ENCODE measurements around the gene GUCY2C.
"Not testable (repeated sequence)": the region's sequence is repeated elsewhere in the genome, so short reads cannot be mapped to it uniquely, and the experiment has no call there.

GUCY2C gene

DNA sequence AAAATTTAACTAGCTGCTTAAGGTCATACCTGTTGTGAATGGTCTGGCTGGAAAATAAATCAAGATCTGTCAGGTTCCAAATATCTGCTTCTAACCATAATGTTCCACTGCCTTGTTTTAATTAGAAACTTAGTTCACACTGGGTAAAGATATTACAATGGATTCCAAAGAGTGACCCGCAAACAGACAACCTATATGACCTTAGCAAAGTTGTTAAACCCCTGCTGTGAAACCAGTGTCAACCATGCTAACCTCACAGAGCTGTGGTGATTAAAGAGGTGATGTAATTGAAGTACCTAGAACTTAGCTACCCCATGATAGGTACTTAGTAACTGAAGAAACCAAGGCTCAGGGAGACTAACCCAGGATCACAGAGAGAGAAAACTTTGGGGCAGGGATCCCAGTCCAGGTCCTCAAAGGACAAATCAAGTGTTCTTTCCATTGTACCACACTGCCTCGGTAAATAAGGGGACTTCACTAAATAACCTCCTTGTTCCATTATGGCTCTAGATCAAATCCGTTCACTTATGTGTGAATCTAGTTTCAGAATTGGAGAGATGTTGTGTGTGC is 2.2 kb downstream of the GUCY2C start:
- TF ChIP-seq POLR2AphosphoS5 (IDR thresholded peaks at IDR 0.05; ENCODE audit: borderline replicate concordance, low read depth, low read length): no peak
- no peak overlapping the region for H3K9ac ChIP-seq (ENCODE audit: insufficient read length)

DNA sequence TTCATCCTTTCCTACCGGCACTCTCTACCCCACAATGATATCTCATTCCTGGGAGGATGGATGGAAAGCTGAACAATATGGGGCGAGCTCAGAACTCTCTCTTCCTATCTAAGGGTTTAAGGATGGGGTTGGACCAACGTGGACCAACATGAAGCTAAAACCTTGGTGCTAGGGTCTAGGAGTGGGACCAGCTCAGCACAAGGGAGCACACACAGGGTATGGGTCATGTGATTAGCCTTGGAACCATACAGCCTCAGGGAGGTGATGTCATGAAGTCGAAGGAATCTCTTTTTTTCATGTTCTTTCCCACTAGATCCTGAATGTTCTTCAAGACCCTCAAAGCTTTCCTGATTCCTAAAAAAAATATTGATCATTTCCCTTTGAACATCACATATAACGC is 3.3 kb downstream of the GUCY2C start:
- TF ChIP-seq POLR2AphosphoS5 (IDR thresholded peaks at IDR 0.05; ENCODE audit: borderline replicate concordance, low read depth, low read length): no peak
- TF ChIP-seq EZH2 (IDR thresholded peaks at IDR 0.05): no peak
- no peak for TF ChIP-seq FOXP2 (optimal IDR thresholded peaks at IDR 0.05; ENCODE audit: control extremely low read depth, extremely low read length, insufficient read depth)
- no peak overlapping the region for H3K4me3 ChIP-seq
- no peak overlapping the region for H3K27ac ChIP-seq

More for the DNA sequence above, 2.2 kb downstream of the GUCY2C start:
- H3K4me3 ChIP-seq: no peak overlapping the region
- DNase-seq (ENCODE audit: low read depth, low spot score): no peak
- no peaks in the 10 kb centered on the region for H3K36me3 ChIP-seq (ENCODE audit: insufficient read depth, low read length)
- H3K27ac ChIP-seq: no peak overlapping the region
- no peaks in the 10 kb centered on the region for H3K9me3 ChIP-seq (ENCODE audit: low read depth, low read length)

DNA sequence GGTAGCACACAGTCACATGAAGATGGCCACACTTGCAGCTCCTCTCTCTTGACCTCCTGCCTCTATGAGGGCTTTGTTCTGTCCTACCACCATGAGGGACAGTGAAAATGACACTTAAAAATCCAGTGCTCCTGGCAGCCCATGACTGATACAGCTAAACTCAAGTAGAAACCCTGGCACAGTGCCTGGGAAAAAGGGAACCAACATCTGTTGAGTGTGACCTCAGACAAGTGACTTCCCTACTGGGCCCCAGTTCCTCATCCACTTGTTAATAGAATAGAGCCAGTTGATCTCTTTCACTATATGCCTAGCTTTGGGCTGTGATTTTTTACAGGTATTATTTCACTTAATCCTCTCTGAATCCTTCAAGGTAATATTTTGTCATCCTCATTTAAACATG is 4.8 kb downstream of the GUCY2C start:
- no peaks in the 10 kb centered on the region for H3K36me3 ChIP-seq (ENCODE audit: insufficient read depth, low read length)
- no peak overlapping the region for H3K27ac ChIP-seq
- no peak for DNase-seq (ENCODE audit: low read depth, low spot score)
- no peak overlapping the region for H3K9ac ChIP-seq (ENCODE audit: insufficient read length)
- no peak for TF ChIP-seq FOXP2 (optimal IDR thresholded peaks at IDR 0.05; ENCODE audit: control extremely low read depth, extremely low read length, insufficient read depth)
- no peak for TF ChIP-seq POLR2AphosphoS5 (IDR thresholded peaks at IDR 0.05; ENCODE audit: borderline replicate concordance, low read depth, low read length)
- TF ChIP-seq EZH2 (IDR thresholded peaks at IDR 0.05): no peak
- no peak overlapping the region for H3K4me3 ChIP-seq
- H3K9me3 ChIP-seq (ENCODE audit: low read depth, low read length): no peaks in the 10 kb centered on the region

More for the DNA sequence above, 3.3 kb downstream of the GUCY2C start:
- Histone ChIP-seq H3K36me3 (ENCODE audit: insufficient read depth, low read length) (no peaks in the 10 kb centered on the region), H3K9ac (ENCODE audit: insufficient read length) (no peak overlapping the region), H3K9me3 (ENCODE audit: low read depth, low read length) (no peaks in the 10 kb centered on the region)
- DNase-seq (ENCODE audit: low read depth, low spot score): no peak

DNA sequence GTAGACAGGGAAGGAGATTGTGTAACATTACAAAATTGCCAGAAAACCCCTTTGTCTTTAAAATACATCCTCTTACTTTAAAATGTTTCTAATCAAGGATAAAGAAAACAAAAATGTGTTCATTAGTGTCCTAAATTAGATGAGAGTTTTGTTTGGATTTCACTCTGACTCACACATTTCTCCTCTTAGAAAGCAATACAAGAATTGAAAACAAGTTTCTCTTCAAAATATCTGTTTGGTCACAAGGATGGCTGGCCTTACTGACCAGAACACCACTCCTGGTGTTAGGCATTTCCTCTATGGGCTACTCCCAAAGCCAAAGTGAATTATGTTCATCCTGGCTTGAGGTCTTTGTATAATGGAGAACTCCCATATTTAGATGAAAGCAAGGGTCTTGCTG is 6.4 kb downstream of the GUCY2C start:
- no peak for DNase-seq (ENCODE audit: low read depth, low spot score)
- Histone ChIP-seq H3K27ac (no peak overlapping the region), H3K9me3 (ENCODE audit: low read depth, low read length) (no peaks in the 10 kb centered on the region), H3K36me3 (ENCODE audit: insufficient read depth, low read length) (no peaks in the 10 kb centered on the region), H3K9ac (ENCODE audit: insufficient read length) (no peak overlapping the region), H3K4me3 (no peak overlapping the region)
- TF ChIP-seq EZH2 (IDR thresholded peaks at IDR 0.05) (no peak), FOXP2 (optimal IDR thresholded peaks at IDR 0.05; ENCODE audit: control extremely low read depth, extremely low read length, insufficient read depth) (no peak), POLR2AphosphoS5 (IDR thresholded peaks at IDR 0.05; ENCODE audit: borderline replicate concordance, low read depth, low read length) (no peak)

DNA sequence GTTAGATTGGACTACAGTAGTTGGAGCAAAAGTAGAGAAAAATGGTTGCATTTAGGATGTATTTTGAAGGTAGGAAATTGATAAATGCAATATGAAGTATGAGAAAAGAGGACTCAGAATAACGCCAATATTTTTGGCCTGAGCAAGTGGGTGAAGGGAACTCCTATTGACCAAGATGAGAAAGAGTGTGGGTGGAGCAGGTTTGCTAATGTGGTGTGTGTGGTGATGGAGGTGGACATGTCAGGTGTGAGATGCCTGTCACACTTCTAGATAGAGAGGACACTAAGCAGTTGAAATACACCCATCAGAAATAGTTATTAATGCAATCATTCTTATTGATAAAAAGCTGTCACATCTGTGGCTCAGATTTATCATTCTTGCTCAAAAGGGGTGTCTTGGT is 7.3 kb downstream of the GUCY2C start:
- H3K9me3 ChIP-seq (ENCODE audit: low read depth, low read length): no peaks in the 10 kb centered on the region
- no peak for TF ChIP-seq EZH2 (IDR thresholded peaks at IDR 0.05)
- no peak overlapping the region for H3K27ac ChIP-seq
- H3K36me3 ChIP-seq (ENCODE audit: insufficient read depth, low read length): no peaks in the 10 kb centered on the region
- no peak for DNase-seq (ENCODE audit: low read depth, low spot score)
- H3K9ac ChIP-seq (ENCODE audit: insufficient read length): no peak overlapping the region
- H3K4me3 ChIP-seq: no peak overlapping the region

DNA sequence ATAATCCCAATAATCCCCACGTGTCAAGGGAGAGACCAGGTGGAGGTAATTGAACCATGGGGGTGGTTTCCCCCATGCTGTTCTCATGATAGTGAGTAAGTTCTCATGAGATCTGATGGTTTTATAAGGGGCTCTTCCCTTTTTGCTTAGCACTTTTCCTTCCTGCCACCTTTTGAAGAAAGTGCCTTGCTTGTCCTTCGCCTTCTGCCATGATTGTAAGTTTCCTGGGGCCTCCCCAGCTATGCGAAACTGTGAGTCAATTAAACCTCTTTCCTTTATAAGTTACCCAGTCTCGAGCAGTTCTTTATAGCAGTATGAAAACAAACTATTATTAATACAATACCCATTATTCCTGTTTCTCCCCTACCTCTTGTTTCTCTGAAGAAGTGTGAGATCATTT is 14.2 kb downstream of the GUCY2C start:
- H3K9me3 ChIP-seq (ENCODE audit: low read depth, low read length); H3K9ac ChIP-seq (ENCODE audit: insufficient read length); H3K27ac ChIP-seq; H3K36me3 ChIP-seq (ENCODE audit: insufficient read depth, low read length); DNase-seq (ENCODE audit: low read depth, low spot score); H3K4me3 ChIP-seq: not testable (repeated sequence)

DNA sequence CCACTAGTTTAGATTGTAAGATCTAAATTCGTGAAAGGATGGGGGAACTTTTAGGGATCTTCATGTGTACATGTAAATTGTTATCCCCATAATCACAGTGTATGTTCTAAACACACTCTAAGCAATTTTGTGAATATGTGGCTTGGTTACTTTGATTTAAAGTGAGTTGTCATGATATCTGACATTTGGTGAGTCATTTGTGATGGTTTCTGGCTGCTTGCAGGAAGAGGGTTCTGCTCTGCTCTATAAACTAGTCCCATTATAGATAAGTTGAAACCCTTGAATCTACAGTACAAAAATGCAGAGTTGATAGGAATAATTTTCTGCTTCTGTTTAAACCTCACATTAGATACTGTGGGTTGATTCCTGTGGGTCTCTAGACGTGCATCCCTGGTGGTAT is 14.8 kb downstream of the GUCY2C start:
- no peak overlapping the region for H3K9ac ChIP-seq (ENCODE audit: insufficient read length)
- no peak overlapping the region for H3K27ac ChIP-seq
- DNase-seq (ENCODE audit: low read depth, low spot score): no peak
- no peak overlapping the region for H3K4me3 ChIP-seq
- no peaks in the 10 kb centered on the region for H3K36me3 ChIP-seq (ENCODE audit: insufficient read depth, low read length)
- TF ChIP-seq POLR2AphosphoS5 (IDR thresholded peaks at IDR 0.05; ENCODE audit: borderline replicate concordance, low read depth, low read length): no peak
- TF ChIP-seq FOXP2 (optimal IDR thresholded peaks at IDR 0.05; ENCODE audit: control extremely low read depth, extremely low read length, insufficient read depth): no peak
- TF ChIP-seq EZH2 (IDR thresholded peaks at IDR 0.05): no peak
- no peaks in the 10 kb centered on the region for H3K9me3 ChIP-seq (ENCODE audit: low read depth, low read length)

DNA sequence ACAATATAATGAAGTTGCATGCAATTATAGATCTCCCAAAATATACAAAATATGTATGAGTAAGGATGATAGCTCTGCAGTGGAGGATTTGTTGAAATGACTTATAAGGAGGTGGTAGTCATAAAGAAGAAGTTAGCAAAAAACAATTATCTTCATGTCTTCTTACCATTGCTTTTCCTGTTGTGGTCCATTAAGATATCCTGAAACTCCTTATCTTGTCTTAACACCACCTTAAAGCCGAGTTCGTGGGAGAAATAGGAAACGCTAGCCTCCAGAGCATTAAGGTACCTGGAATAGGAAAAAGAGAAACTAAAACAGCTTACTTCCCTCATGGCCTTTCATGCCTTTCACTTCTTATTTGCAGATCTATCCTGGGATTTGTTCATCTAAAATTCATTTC is 15.2 kb downstream of the GUCY2C start:
- Histone ChIP-seq H3K9me3 (ENCODE audit: low read depth, low read length) (no peaks in the 10 kb centered on the region), H3K36me3 (ENCODE audit: insufficient read depth, low read length) (no peaks in the 10 kb centered on the region), H3K9ac (ENCODE audit: insufficient read length) (no peak overlapping the region), H3K27ac (no peak overlapping the region), H3K4me3 (no peak overlapping the region)
- no peak for DNase-seq (ENCODE audit: low read depth, low spot score)
- TF ChIP-seq POLR2AphosphoS5 (IDR thresholded peaks at IDR 0.05; ENCODE audit: borderline replicate concordance, low read depth, low read length): no peak
- TF ChIP-seq FOXP2 (optimal IDR thresholded peaks at IDR 0.05; ENCODE audit: control extremely low read depth, extremely low read length, insufficient read depth): no peak
- no peak for TF ChIP-seq EZH2 (IDR thresholded peaks at IDR 0.05)

DNA sequence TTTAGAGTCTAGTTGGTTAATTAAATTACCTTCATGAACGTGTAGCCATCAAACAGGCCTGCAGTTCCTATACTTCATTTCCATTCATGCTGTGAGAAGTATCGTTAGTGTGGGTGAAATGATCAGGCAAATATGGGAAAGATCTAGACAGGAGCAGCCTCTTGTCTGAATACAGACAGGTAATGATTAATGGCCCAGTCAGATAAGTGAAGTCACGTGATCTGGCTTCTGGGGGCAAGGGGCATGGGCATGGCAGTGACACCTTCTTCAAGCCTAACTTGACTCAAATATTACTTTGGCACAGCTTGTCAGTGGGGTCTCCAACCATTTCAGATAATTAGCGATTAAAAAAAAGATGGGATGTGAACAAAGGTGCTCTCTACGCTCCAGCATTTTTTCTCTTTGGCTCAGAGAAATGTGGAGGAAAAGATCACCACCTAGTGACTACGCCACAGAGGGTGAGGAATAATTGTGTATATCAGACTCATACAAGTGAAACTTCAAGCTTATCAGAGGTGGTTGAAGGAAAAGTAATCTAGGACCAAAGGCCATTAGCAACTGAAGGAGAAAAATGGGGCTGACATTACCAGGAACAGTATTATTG is 17.8 kb downstream of the GUCY2C start:
- Histone ChIP-seq H3K9ac (ENCODE audit: insufficient read length) (no peak overlapping the region), H3K27ac (no peak overlapping the region), H3K9me3 (ENCODE audit: low read depth, low read length) (no peaks in the 10 kb centered on the region), H3K4me3 (no peak overlapping the region), H3K36me3 (ENCODE audit: insufficient read depth, low read length) (no peaks in the 10 kb centered on the region)
- TF ChIP-seq FOXP2 (optimal IDR thresholded peaks at IDR 0.05; ENCODE audit: control extremely low read depth, extremely low read length, insufficient read depth) (no peak), POLR2AphosphoS5 (IDR thresholded peaks at IDR 0.05; ENCODE audit: borderline replicate concordance, low read depth, low read length) (no peak), EZH2 (IDR thresholded peaks at IDR 0.05) (no peak)
- DNase-seq (ENCODE audit: low read depth, low spot score): no peak

Measured in SK-N-MC (cell line).